Measurements from ENCODE around the gene ADGRB3. TPM values are rescaled to one million over a fixed set of nuclear protein-coding genes. Genes with fewer than 3 reads are reported as not detected.
"Not testable (repeated sequence)": the region's sequence is repeated elsewhere in the genome, so short reads cannot be mapped to it uniquely, and the experiment has no call there.

Gene ADGRB3
- total RNA-seq, 1 donor from 2014 or later: not detected

- DNase-seq (ENCODE audit: extremely low read depth, low read depth, low spot score): no peak
Measured at GRCh38 chr6:68911334-68911733, 276.3 kb downstream of the ADGRB3 start.

GRCh38 chr6:68911811-68912210, 276.7 kb downstream of the ADGRB3 start:
- no peak for DNase-seq (ENCODE audit: extremely low read depth, low read depth, low spot score)

GRCh38 chr6:68912805-68913204, 277.7 kb downstream of the ADGRB3 start:
- DNase-seq (ENCODE audit: extremely low read depth, low read depth, low spot score): not testable (repeated sequence)

- DNase-seq (ENCODE audit: extremely low read depth, low read depth, low spot score): no peak
Measured at GRCh38 chr6:68915586-68915985, 280.5 kb downstream of the ADGRB3 start.

GRCh38 chr6:68919537-68919936, 284.5 kb downstream of the ADGRB3 start:
- no peak for DNase-seq (ENCODE audit: extremely low read depth, low read depth, low spot score)

GRCh38 chr6:68941345-68941744, 306.3 kb downstream of the ADGRB3 start:
- DNase-seq (ENCODE audit: extremely low read depth, low read depth, low spot score): no peak

- DNase-seq (ENCODE audit: extremely low read depth, low read depth, low spot score): no peak
Measured at GRCh38 chr6:68947721-68948120, 312.6 kb downstream of the ADGRB3 start.

GRCh38 chr6:68951270-68951669, 316.2 kb downstream of the ADGRB3 start:
- DNase-seq (ENCODE audit: extremely low read depth, low read depth, low spot score): no peak

GRCh38 chr6:68958327-68958726, 323.2 kb downstream of the ADGRB3 start:
- no peak for DNase-seq (ENCODE audit: extremely low read depth, low read depth, low spot score)

- DNase-seq (ENCODE audit: extremely low read depth, low read depth, low spot score): peak; percentile 16
Measured at GRCh38 chr6:68967549-68968300, 332.6 kb downstream of the ADGRB3 start.

- DNase-seq (ENCODE audit: extremely low read depth, low read depth, low spot score): no peak
Measured at GRCh38 chr6:68968301-68968649, 333.2 kb downstream of the ADGRB3 start.

- no peak for DNase-seq (ENCODE audit: extremely low read depth, low read depth, low spot score)
Measured at GRCh38 chr6:68973066-68973465, 338.0 kb downstream of the ADGRB3 start.

GRCh38 chr6:68975064-68975463, 340.0 kb downstream of the ADGRB3 start:
- DNase-seq (ENCODE audit: extremely low read depth, low read depth, low spot score): no peak

GRCh38 chr6:68975816-68976215, 340.7 kb downstream of the ADGRB3 start:
- no peak for DNase-seq (ENCODE audit: extremely low read depth, low read depth, low spot score)

- no peak for DNase-seq (ENCODE audit: extremely low read depth, low read depth, low spot score)
Measured at GRCh38 chr6:68976260-68976659, 341.2 kb downstream of the ADGRB3 start.

- no peak for DNase-seq (ENCODE audit: extremely low read depth, low read depth, low spot score)
Measured at GRCh38 chr6:68978411-68978810, 343.3 kb downstream of the ADGRB3 start.

- DNase-seq (ENCODE audit: extremely low read depth, low read depth, low spot score): not testable (repeated sequence)
Measured at GRCh38 chr6:68981668-68982067, 346.6 kb downstream of the ADGRB3 start.

- no peak for DNase-seq (ENCODE audit: extremely low read depth, low read depth, low spot score)
Measured at GRCh38 chr6:68988698-68989097, 353.6 kb downstream of the ADGRB3 start.

- no peak for DNase-seq (ENCODE audit: extremely low read depth, low read depth, low spot score)
Measured at GRCh38 chr6:68990317-68990716, 355.2 kb downstream of the ADGRB3 start.

- no peak for DNase-seq (ENCODE audit: extremely low read depth, low read depth, low spot score)
Measured at GRCh38 chr6:68993911-68994310, 358.8 kb downstream of the ADGRB3 start.

- no peak for DNase-seq (ENCODE audit: extremely low read depth, low read depth, low spot score)
Measured at GRCh38 chr6:68994521-68994920, 359.4 kb downstream of the ADGRB3 start.

- no peak for DNase-seq (ENCODE audit: extremely low read depth, low read depth, low spot score)
Measured at GRCh38 chr6:69005199-69005598, 370.1 kb downstream of the ADGRB3 start.

GRCh38 chr6:69007781-69008180, 372.7 kb downstream of the ADGRB3 start:
- DNase-seq (ENCODE audit: extremely low read depth, low read depth, low spot score): no peak
